GM12878 (cell line): ENCODE measurements around the gene MAPKAP1. TPM values are rescaled to one million over a fixed set of nuclear protein-coding genes. Genes with fewer than 3 reads are reported as not detected.

ENCODE experiments used
- ATAC-seq: fragments of 200-7000 bp; cut with Tn5 transposase; 3 replicates; pipeline ENCODE4 v1.9.1; 2020; ENCODE audit warnings: mild to moderate bottlenecking, moderate library complexity
- BruUV-seq: library from RNA; stranded (reverse); fragments of 400-500 nt; replicated peaks from 2 replicates; lab custom pipeline; 2021; lab: Mats Ljungman, UMichigan
- CTCF ChIA-PET: fragments of 300-600 bp; sonication (Branson Sonifier 250); formaldehyde crosslinking; extraction: SDS; loops from one replicate; lab custom pipeline; 2021; ENCODE audit warnings: inconsistent platforms; lab: Yijun Ruan, JAX
- POLR2A ChIA-PET: fragments of 350-600 bp; formaldehyde crosslinking; extraction: SDS; loops from one replicate; lab custom pipeline; 2021; ENCODE audit warnings: inconsistent platforms; lab: Charles Lee
- RAD21 ChIA-PET: fragments of 300-600 bp; sonication (Branson Sonifier 250); formaldehyde crosslinking; loops from one replicate; lab custom pipeline; 2023; ENCODE audit warnings: antibody characterized with exemption; ENCODE audit not compliant: unreplicated experiment; lab: Charles Lee
- SMC1A ChIA-PET: fragments of 300-600 bp; sonication (Branson Sonifier 250); formaldehyde crosslinking; loops from one replicate; lab custom pipeline; 2023; ENCODE audit not compliant: unreplicated experiment, uncharacterized antibody; lab: Charles Lee
- DNase-seq: peaks from one replicate; pipeline ENCODE4 v3.0.0-alpha.2; 2011; ENCODE audit warnings: low read depth, low spot score
- FAIRE-seq: peaks from 3 replicates; lab custom pipeline; 2011; peaks lifted over from hg19 to GRCh38; lab: Jason Lieb, UNC
- H2AFZ ChIP-seq: 2 replicates; pipeline ENCODE4 v1.6.0; 2011; ENCODE audit warnings: low read depth, low read length, control low read depth; ENCODE audit not compliant: control insufficient read depth
- H3K27ac ChIP-seq: 2 replicates; pipeline ENCODE4 v1.5.1; 2011; ENCODE audit warnings: control low read depth; ENCODE audit not compliant: control insufficient read depth, insufficient read depth
- H3K27me3 ChIP-seq, 2 experiments: replicated peaks in 1 of 2; 2 replicates each; pipeline versions ENCODE4 v1.6.0 to v1.6.1; 2011; ENCODE audit warnings: low read length in 1 of 2; ENCODE audit not compliant: control insufficient read depth in 2 of 2, insufficient read depth in 2 of 2
- H3K36me3 ChIP-seq, 2 experiments: 2 replicates each; pipeline ENCODE4 v1.5.1; 2011; ENCODE audit warnings: low read length in 1 of 2; ENCODE audit not compliant: control insufficient read depth in 2 of 2, insufficient read depth in 2 of 2
- H3K4me1 ChIP-seq: 2 replicates; pipeline ENCODE4 v1.6.1; 2011; ENCODE audit warnings: mild to moderate bottlenecking, low read length, moderate library complexity, mixed read lengths; ENCODE audit not compliant: control insufficient read depth, insufficient read depth
- H3K4me2 ChIP-seq: 2 replicates; pipeline ENCODE4 v1.6.0; 2011; ENCODE audit warnings: control low read depth; ENCODE audit not compliant: control insufficient read depth, insufficient read depth
- H3K4me3 ChIP-seq: fragments of 200-600 bp; sonication (generic); 2 replicates; pipeline ENCODE4 v1.5.1; 2016
- H3K79me2 ChIP-seq: 2 replicates; pipeline ENCODE4 v1.6.0; 2011; ENCODE audit warnings: low read length; ENCODE audit not compliant: control insufficient read depth, insufficient read depth
- H3K9ac ChIP-seq: 2 replicates; pipeline ENCODE4 v1.8.0; 2011; ENCODE audit warnings: low read length, control low read depth, mixed read lengths; ENCODE audit not compliant: control insufficient read depth, insufficient read depth
- H3K9me3 ChIP-seq: replicated peaks from 3 replicates; pipeline ENCODE4 v1.5.1; 2011; ENCODE audit warnings: mild to moderate bottlenecking, low read length; ENCODE audit not compliant: control insufficient read depth, insufficient read depth
- H4K20me1 ChIP-seq: 2 replicates; pipeline ENCODE4 v1.6.0; 2011; ENCODE audit not compliant: control insufficient read depth, insufficient read depth
- BRCA1 ChIP-seq: IDR thresholded peaks from 2 replicates; pipeline ENCODE4 v1.6.1; 2011; ENCODE audit warnings: low read depth, low read length, improper control_type of control experiment
- CHD2 ChIP-seq: IDR thresholded peaks from 2 replicates; pipeline ENCODE4 v1.6.1; 2011; ENCODE audit warnings: low read depth, low read length, improper control_type of control experiment, borderline replicate concordance
- GATAD2B ChIP-seq: fragments of 450-650 bp; conservative IDR thresholded peaks from 2 replicates; pipeline ENCODE4 v1.6.1; 2017; ENCODE audit warnings: low read depth, mild to moderate bottlenecking, moderate library complexity
- PAX8 ChIP-seq: fragments of 450-650 bp; IDR thresholded peaks from 2 replicates; pipeline ENCODE4 v1.6.1; 2017; ENCODE audit warnings: mild to moderate bottlenecking, moderate library complexity
- POU2F2 ChIP-seq: IDR thresholded peaks from 3 replicates; pipeline ENCODE4 v1.6.1; 2011; ENCODE audit warnings: low read depth, mild to moderate bottlenecking, low read length, borderline replicate concordance
- RUNX3 ChIP-seq: IDR thresholded peaks from 2 replicates; pipeline ENCODE4 v1.6.1; 2012; ENCODE audit warnings: low read length, inconsistent platforms
- ZNF24 ChIP-seq: fragments of 450-650 bp; IDR thresholded peaks from 2 replicates; pipeline ENCODE4 v1.6.1; 2017; ENCODE audit warnings: antibody characterized with exemption, mild to moderate bottlenecking
- ZZZ3 ChIP-seq: IDR thresholded peaks from 2 replicates; pipeline ENCODE4 v1.6.1; 2011; ENCODE audit warnings: low read depth; ENCODE audit not compliant: control insufficient read depth, insufficient read length
- WGBS: methylation state at CpG from one replicate; pipeline ENCODE4 v1.1.6; 2016; ENCODE audit warnings: low lambda C conversion rate; ENCODE audit not compliant: insufficient replicate concordance, insufficient coverage; ENCODE audit errors: missing lambda C conversion rate; 5-methylcytosine and 5-hydroxymethylcytosine counted together
- in situ Hi-C: fragments of 300-500 bp; cut with MboI; formaldehyde crosslinking; loops from 9 replicates; pipeline ENCODE4 v1.14.3; 2018; ENCODE audit warnings: mixed read lengths
- intact Hi-C: fragments of 100-400 bp; cut with micrococcal nuclease; formaldehyde crosslinking; loops from one replicate; pipeline ENCODE4 v1.14.2; 2022; ENCODE audit not compliant: unreplicated experiment
- polyA plus RNA-seq, 11 experiments: library from polyadenylated mRNA; depleted of rRNA in 4 of 11; unstranded in 6 of 11; stranded (reverse) in 5 of 11; fragments of >200 nt; fragmentation: Nextera tagmentation in 4 of 11; fragmentation: Illumina TruSeq in 1 of 11; extraction: Ambion mirVana in 4 of 11; extraction: Trizol in 1 of 11; gene quantifications; 1 replicate in 1 of 11; 2 replicates in 10 of 11; pipeline versions ENCODE4 v1.2.1 to v1.2.3, GENCODE V29; 2011 to 2016; ENCODE audit warnings: inconsistent platforms in 2 of 11, missing spikeins in 2 of 11, low read depth in 1 of 11
- total RNA-seq, 4 experiments: library from RNA; depleted of rRNA in 3 of 4; stranded (reverse); fragments of >200 nt in 3 of 4; fragmentation: Illumina TruSeq in 1 of 4; extraction: Trizol in 1 of 4; gene quantifications; 2 replicates each; pipeline versions ENCODE4 v1.2.1 to v1.2.3, GENCODE V29; 2013 to 2021
- TF ChIP-seq, protein P1 (sequence below): fragments of 450-650 bp; IDR thresholded peaks from 2 replicates; pipeline ENCODE4 v1.6.1; 2017; ENCODE audit warnings: mild to moderate bottlenecking, moderate library complexity
- TF ChIP-seq, protein P2 (sequence below): fragments of 450-650 bp; IDR thresholded peaks from 2 replicates; pipeline ENCODE4 v1.6.1; 2018; ENCODE audit warnings: borderline replicate concordance, mild to moderate bottlenecking; ENCODE audit not compliant: partially characterized antibody

Gene MAPKAP1
- total and polyA plus RNA-seq, 10 of the 15 experiments (the other 5 are each of a cell fraction or from before 2014, with no cell fraction given) = 5.1 to 188 (median 105) TPM

DNA sequence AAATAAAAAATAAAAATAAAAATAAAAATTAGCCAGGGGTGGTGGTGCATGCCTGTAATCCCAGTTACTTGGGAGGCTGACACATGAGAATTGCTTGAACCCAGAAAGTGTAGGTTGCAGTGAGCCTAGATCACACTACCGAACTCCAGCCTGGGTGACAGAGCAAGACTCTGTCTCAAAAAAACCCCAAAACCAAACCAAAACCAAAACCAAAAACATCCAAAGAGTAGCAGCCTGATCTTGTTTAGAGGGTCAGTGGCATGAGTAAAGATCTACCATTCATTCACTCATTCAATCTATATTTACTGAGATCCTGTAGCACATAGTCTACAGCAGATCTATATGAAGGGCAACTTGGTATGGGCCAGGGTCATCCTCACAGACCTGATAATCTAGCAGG is 202.4 kb downstream of the MAPKAP1 start:
- TF ChIP-seq PAX8 (no peak), RUNX3 (peak; percentile 21; the same call in 1 of the 2 replicates)
- no TSS peak for BruUV-seq
- POLR2A ChIA-PET = no interaction called here
- Histone ChIP-seq H3K36me3 (peaks cover 2 to 3% of the 10 kb centered on the region in 2 experiments; a peak in 3 of 4 replicates), H3K27me3 (no peaks in the 10 kb centered on the region), H3K4me3 (no peak overlapping the region), H2AFZ (peak overlapping the region; percentile 23; the same call in 1 of the 2 replicates), H4K20me1 (no peaks in the 10 kb centered on the region), H3K4me2 (0 out of 2 replicates have a peak overlapping the region, but pooled peaks have one; percentile 33), H3K27ac (no peak overlapping the region), H3K4me1 (peaks cover 5% of the 10 kb centered on the region; the same call in 1 of the 2 replicates), H3K79me2 (no peaks in the 10 kb centered on the region; the same call in 1 of the 2 replicates), H3K9ac (no peak overlapping the region), H3K9me3 (no peaks in the 10 kb centered on the region)
- RAD21 ChIA-PET = no interaction called here
- 80% methylated on average over 1 of the region's 1 CpG for WGBS
- FAIRE-seq (no peak), DNase-seq (no peak), ATAC-seq (peak; percentile 72)
- CTCF ChIA-PET = no interaction called here
- in situ Hi-C loops (no loop called here), intact Hi-C loops (no loop called here)
- SMC1A ChIA-PET = no interaction called here

DNA sequence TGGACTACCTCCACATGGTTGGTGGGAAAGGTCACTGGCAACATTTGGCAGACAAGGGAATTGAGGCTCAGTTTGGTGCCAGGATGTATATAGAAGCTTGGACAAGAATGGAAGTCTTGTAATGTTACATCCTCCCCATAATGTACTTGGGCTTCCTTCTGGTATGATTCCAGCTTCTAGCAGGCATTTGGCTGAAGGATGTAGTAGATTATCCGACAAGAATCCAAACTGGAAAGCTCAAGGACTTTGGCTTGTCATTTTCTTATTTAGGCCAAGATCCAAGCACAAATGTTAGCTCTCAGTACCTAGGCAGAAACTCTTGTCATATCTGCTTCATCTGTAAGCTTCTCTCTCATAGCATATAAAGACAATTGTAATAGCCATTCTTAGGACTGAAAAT is 209.1 kb downstream of the MAPKAP1 start:
- in situ Hi-C loops = no loop called here
- Histone ChIP-seq H3K4me2 (no peak overlapping the region), H3K27me3 (no peaks in the 10 kb centered on the region), H2AFZ (no peak overlapping the region), H4K20me1 (peaks cover 6% of the 10 kb centered on the region; the same call in 1 of the 2 replicates), H3K9ac (no peak overlapping the region), H3K36me3 (peaks cover 0 to 6% of the 10 kb centered on the region in 2 experiments; a peak in 1 of 4 replicates), H3K9me3 (no peaks in the 10 kb centered on the region), H3K79me2 (no peaks in the 10 kb centered on the region), H3K4me3 (no peak overlapping the region), H3K27ac (no peak overlapping the region), H3K4me1 (peaks cover 25% of the 10 kb centered on the region)
- WGBS = 100% methylated on average over 1 of the region's 1 CpG
- CTCF ChIA-PET = interaction anchor here (1.3 to 3.2 kb wide), 2 partner anchors 32 to 60 kb away, joined by 3 to 8 read pairs; no protein-coding TSS in a partner anchor
- TF ChIP-seq ZNF24 (no peak), BRCA1 (no peak), ZZZ3 (no peak), CHD2 (no peak), GATAD2B (no peak), POU2F2 (no peak)
- TF ChIP-seq, protein P1, sequence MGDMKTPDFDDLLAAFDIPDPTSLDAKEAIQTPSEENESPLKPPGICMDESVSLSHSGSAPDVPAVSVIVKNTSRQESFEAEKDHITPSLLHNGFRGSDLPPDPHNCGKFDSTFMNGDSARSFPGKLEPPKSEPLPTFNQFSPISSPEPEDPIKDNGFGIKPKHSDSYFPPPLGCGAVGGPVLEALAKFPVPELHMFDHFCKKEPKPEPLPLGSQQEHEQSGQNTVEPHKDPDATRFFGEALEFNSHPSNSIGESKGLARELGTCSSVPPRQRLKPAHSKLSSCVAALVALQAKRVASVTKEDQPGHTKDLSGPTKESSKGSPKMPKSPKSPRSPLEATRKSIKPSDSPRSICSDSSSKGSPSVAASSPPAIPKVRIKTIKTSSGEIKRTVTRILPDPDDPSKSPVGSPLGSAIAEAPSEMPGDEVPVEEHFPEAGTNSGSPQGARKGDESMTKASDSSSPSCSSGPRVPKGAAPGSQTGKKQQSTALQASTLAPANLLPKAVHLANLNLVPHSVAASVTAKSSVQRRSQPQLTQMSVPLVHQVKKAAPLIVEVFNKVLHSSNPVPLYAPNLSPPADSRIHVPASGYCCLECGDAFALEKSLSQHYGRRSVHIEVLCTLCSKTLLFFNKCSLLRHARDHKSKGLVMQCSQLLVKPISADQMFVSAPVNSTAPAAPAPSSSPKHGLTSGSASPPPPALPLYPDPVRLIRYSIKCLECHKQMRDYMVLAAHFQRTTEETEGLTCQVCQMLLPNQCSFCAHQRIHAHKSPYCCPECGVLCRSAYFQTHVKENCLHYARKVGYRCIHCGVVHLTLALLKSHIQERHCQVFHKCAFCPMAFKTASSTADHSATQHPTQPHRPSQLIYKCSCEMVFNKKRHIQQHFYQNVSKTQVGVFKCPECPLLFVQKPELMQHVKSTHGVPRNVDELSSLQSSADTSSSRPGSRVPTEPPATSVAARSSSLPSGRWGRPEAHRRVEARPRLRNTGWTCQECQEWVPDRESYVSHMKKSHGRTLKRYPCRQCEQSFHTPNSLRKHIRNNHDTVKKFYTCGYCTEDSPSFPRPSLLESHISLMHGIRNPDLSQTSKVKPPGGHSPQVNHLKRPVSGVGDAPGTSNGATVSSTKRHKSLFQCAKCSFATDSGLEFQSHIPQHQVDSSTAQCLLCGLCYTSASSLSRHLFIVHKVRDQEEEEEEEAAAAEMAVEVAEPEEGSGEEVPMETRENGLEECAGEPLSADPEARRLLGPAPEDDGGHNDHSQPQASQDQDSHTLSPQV = no peak
- TF ChIP-seq, protein P2, sequence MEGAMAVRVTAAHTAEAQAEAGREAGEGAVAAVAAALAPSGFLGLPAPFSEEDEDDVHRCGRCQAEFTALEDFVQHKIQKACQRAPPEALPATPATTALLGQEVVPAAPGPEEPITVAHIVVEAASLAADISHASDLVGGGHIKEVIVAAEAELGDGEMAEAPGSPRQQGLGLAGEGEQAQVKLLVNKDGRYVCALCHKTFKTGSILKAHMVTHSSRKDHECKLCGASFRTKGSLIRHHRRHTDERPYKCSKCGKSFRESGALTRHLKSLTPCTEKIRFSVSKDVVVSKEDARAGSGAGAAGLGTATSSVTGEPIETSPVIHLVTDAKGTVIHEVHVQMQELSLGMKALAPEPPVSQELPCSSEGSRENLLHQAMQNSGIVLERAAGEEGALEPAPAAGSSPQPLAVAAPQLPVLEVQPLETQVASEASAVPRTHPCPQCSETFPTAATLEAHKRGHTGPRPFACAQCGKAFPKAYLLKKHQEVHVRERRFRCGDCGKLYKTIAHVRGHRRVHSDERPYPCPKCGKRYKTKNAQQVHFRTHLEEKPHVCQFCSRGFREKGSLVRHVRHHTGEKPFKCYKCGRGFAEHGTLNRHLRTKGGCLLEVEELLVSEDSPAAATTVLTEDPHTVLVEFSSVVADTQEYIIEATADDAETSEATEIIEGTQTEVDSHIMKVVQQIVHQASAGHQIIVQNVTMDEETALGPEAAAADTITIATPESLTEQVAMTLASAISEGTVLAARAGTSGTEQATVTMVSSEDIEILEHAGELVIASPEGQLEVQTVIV = no peak
- no peak for FAIRE-seq
- DNase-seq = no peak
- ATAC-seq = no peak
- BruUV-seq = no TSS peak
- POLR2A ChIA-PET = interaction anchor here (0.5 kb wide), 2 partner anchors 29 to 1328 kb away, joined by 3 read pairs; no protein-coding TSS in a partner anchor
- RAD21 ChIA-PET = interaction anchor here (0.6 to 1.5 kb wide), 2 partner anchors 11 to 16 kb away, joined by 3 read pairs; no protein-coding TSS in a partner anchor
- SMC1A ChIA-PET = interaction anchor here (1.1 to 2.9 kb wide), 5 partner anchors 11 to 61 kb away, joined by 3 to 12 read pairs (median 8); no protein-coding TSS in a partner anchor
- intact Hi-C loops = no loop called here
